Nephron progenitor cell (in vitro differentiated cells): Measurements from ENCODE around the gene ZDHHC11B.
A peak's percentile ranks its signal among the peaks of the same experiment; 100 is the strongest.

Source experiments
- DNase-seq: peaks from one replicate; pipeline ENCODE4 v3.0.0; 2021
- H3K27ac Mint-ChIP-seq: 2 replicates; pipeline ENCODE4 v1.8.0; 2021; ENCODE audit warnings: mild to moderate bottlenecking, moderate library complexity, mixed read lengths
- H3K27me3 Mint-ChIP-seq: 2 replicates; pipeline ENCODE4 v1.8.0; 2021; ENCODE audit warnings: mild to moderate bottlenecking, low read depth, mixed read lengths; ENCODE audit not compliant: poor library complexity
- H3K36me3 Mint-ChIP-seq: 2 replicates; pipeline ENCODE4 v1.8.0; 2021; ENCODE audit warnings: low read depth, mixed read lengths
- H3K4me1 Mint-ChIP-seq: 2 replicates; pipeline ENCODE4 v1.8.0; 2021; ENCODE audit warnings: mixed read lengths
- H3K4me3 Mint-ChIP-seq: 2 replicates; pipeline ENCODE4 v1.8.0; 2021; ENCODE audit warnings: mild to moderate bottlenecking, moderate library complexity, mixed read lengths
- H3K9me3 Mint-ChIP-seq: 2 replicates; pipeline ENCODE4 v1.8.0; 2021; ENCODE audit warnings: mild to moderate bottlenecking, moderate library complexity, mixed read lengths
- CTCF ChIP-seq: fragments of 200-600 bp; sonication (generic); IDR thresholded peaks from 2 replicates; pipeline ENCODE4 v1.5.0; 2021; ENCODE audit warnings: antibody characterized with exemption

ZDHHC11B gene

GRCh38 chr5:665956-666711 lies 118.4 kb downstream of the ZDHHC11B start:
- Mint-ChIP-seq H3K4me3 (no peak overlapping the region), H3K27ac (no peak overlapping the region), H3K36me3 (peaks cover 30% of the 10 kb centered on the region), H3K9me3 (peaks cover 2% of the 10 kb centered on the region), H3K4me1 (peaks cover 16% of the 10 kb centered on the region), H3K27me3 (no peaks in the 10 kb centered on the region)
- no peak for TF ChIP-seq CTCF
- no peak for DNase-seq

- Mint-ChIP-seq H3K4me3 (no peak overlapping the region), H3K27ac (no peak overlapping the region), H3K4me1 (peaks cover 16% of the 10 kb centered on the region)
Observed at GRCh38 chr5:665541-665955, 119.0 kb downstream of the ZDHHC11B start.

GRCh38 chr5:664994-665360 lies 119.6 kb downstream of the ZDHHC11B start:
- no peaks in the 10 kb centered on the region for H3K27me3 Mint-ChIP-seq
- peaks cover 9% of the 10 kb centered on the region for H3K9me3 Mint-ChIP-seq
- DNase-seq: no peak
- H3K4me3 Mint-ChIP-seq: no peak overlapping the region
- peaks cover 41% of the 10 kb centered on the region for H3K36me3 Mint-ChIP-seq
- no peak for TF ChIP-seq CTCF
- no peak overlapping the region for H3K27ac Mint-ChIP-seq
- peaks cover 16% of the 10 kb centered on the region for H3K4me1 Mint-ChIP-seq

More at GRCh38 chr5:665541-665955, 119.0 kb downstream of the ZDHHC11B start:
- DNase-seq: no peak
- no peaks in the 10 kb centered on the region for H3K27me3 Mint-ChIP-seq
- H3K9me3 Mint-ChIP-seq: peaks cover 4% of the 10 kb centered on the region
- H3K36me3 Mint-ChIP-seq: peaks cover 35% of the 10 kb centered on the region
- TF ChIP-seq CTCF: no peak

GRCh38 chr5:664343-664993 lies 120.1 kb downstream of the ZDHHC11B start:
- H3K4me1 Mint-ChIP-seq: peaks cover 16% of the 10 kb centered on the region
- H3K36me3 Mint-ChIP-seq: peaks cover 46% of the 10 kb centered on the region
- no peak overlapping the region for H3K4me3 Mint-ChIP-seq
- no peak for TF ChIP-seq CTCF
- DNase-seq: no peak
- peaks cover 13% of the 10 kb centered on the region for H3K9me3 Mint-ChIP-seq
- H3K27ac Mint-ChIP-seq: no peak overlapping the region
- no peaks in the 10 kb centered on the region for H3K27me3 Mint-ChIP-seq

- peak overlapping the region; percentile 80 for H3K27ac Mint-ChIP-seq
- DNase-seq: no peak
- peaks cover 16% of the 10 kb centered on the region for H3K4me1 Mint-ChIP-seq
- H3K9me3 Mint-ChIP-seq: peaks cover 20% of the 10 kb centered on the region
- peaks cover 54% of the 10 kb centered on the region for H3K36me3 Mint-ChIP-seq
- H3K4me3 Mint-ChIP-seq: no peak overlapping the region
- no peaks in the 10 kb centered on the region for H3K27me3 Mint-ChIP-seq
- TF ChIP-seq CTCF: no peak
Observed at GRCh38 chr5:663436-664342, 120.8 kb downstream of the ZDHHC11B start.
